NCI-H2196 (cell line): ENCODE measurements around the gene C2orf68.
"Not testable (repeated sequence)": the region's sequence is repeated elsewhere in the genome, so short reads cannot be mapped to it uniquely, and the experiment has no call there.

Source experiments
- DNase-seq: peaks from one replicate; lab custom pipeline; 2025; ENCODE audit not compliant: unreplicated experiment; lab: John Stamatoyannopoulos, UW

Gene C2orf68

GRCh38 chr2:85584857-85585780 is 26.7 kb downstream of the C2orf68 start:
- no peak for DNase-seq

GRCh38 chr2:85584354-85584856 is 27.5 kb downstream of the C2orf68 start, which contains the start of gene VAMP5:
VAMP5 (plus strand) TSS chr2:85584431; CDS start chr2:85584491, 60 bp downstream.
- DNase-seq: no peak

- DNase-seq: no peak
These were observed 28.1 kb downstream of the C2orf68 start for GRCh38 chr2:85583667-85584353.

- no peak for DNase-seq
These were observed 29.4 kb downstream of the C2orf68 start for GRCh38 chr2:85582492-85582891.

GRCh38 chr2:85580206-85580605 is 31.7 kb downstream of the C2orf68 start:
- no peak for DNase-seq

GRCh38 chr2:85579266-85579935 is 32.5 kb downstream of the C2orf68 start:
- DNase-seq: no peak

GRCh38 chr2:85578243-85579180 is 33.4 kb downstream of the C2orf68 start:
- DNase-seq: no peak

GRCh38 chr2:85577386-85578242 is 34.3 kb downstream of the C2orf68 start, which contains the start of gene VAMP8:
VAMP8 (plus strand) TSS chr2:85577586; CDS start chr2:85577647, 61 bp downstream.
- no peak for DNase-seq

GRCh38 chr2:85577063-85577385 is 34.8 kb downstream of the C2orf68 start:
- no peak for DNase-seq

GRCh38 chr2:85575739-85576138 is 36.1 kb downstream of the C2orf68 start:
- no peak for DNase-seq

- no peak for DNase-seq
These were observed 45.6 kb downstream of the C2orf68 start for GRCh38 chr2:85566265-85566664.

GRCh38 chr2:85564144-85564563 is 47.7 kb downstream of the C2orf68 start:
- no peak for DNase-seq

GRCh38 chr2:85561280-85562212 is 50.3 kb downstream of the C2orf68 start, which contains the start of gene GGCX:
GGCX (minus strand) TSS chr2:85561493; CDS start chr2:85561428, 65 bp downstream.
- peak; percentile 82 for DNase-seq

GRCh38 chr2:85560812-85561279 is 51.0 kb downstream of the C2orf68 start:
- no peak for DNase-seq

- DNase-seq: not testable (repeated sequence)
These were observed 51.5 kb downstream of the C2orf68 start for GRCh38 chr2:85560403-85560726.

GRCh38 chr2:85558160-85558559 is 53.7 kb downstream of the C2orf68 start:
- DNase-seq: no peak

- no peak for DNase-seq
These were observed 54.7 kb downstream of the C2orf68 start for GRCh38 chr2:85557130-85557529.
